ENCODE results near the gene IL12RB2.
"Not testable (repeated sequence)": the region's sequence is repeated elsewhere in the genome, so short reads cannot be mapped to it uniquely, and the experiment has no call there.

Gene IL12RB2

DNA sequence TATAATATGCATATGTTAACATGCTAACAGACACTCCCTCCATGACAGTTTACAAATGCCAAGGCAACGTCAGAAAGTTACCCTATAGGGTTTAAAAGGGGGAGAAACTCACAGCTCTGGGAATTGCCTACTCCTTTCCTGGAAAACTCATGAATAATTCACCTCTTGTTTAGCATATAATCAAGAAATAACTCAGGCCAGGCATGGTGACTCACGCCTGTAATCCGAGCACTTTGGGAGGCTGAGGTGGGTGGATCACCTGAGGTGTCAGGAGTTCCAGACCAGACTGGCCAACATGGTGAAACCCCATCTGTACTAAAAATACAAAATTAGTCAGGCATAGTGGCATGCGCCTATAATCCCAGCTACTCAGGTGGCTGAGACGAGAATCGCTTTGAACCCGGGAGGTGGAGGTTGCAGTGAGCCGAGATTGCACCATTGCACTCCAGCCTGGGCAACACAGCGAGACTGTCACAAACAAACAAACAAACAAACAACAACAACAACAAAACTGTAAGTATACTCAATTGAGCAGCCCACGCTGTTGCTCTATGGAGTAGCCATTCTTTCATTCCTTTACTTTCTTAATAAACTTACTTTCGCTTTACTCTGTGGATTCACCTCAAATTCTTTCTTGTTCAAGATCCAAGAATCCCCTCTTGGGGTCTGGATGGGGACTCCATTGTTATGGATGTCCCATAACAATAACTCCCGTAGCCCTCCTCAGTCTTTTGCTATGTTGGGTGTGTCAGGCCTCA is 92.5 kb downstream of the IL12RB2 start:
- DNase-seq: not testable (repeated sequence)

DNA sequence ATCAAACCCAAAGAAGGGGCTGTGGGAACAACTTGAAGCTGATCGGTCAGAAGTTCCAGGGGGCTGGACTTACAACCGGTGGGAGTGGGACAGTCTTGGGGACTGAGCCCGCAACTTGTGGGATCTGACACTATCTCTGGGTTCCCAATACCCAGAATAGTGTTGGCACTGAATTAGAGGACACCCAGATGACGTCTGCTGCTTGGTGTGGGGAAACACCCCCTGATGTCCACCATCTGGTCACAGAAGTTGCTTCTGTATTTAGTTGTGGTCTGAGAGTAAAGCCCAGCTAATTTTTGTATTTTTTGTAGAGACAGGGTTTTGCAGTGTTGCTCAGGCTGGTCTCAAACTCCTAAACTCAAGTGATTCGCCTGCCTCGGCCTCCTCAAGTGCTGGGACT is 93.8 kb downstream of the IL12RB2 start:
- no peak for DNase-seq

DNA sequence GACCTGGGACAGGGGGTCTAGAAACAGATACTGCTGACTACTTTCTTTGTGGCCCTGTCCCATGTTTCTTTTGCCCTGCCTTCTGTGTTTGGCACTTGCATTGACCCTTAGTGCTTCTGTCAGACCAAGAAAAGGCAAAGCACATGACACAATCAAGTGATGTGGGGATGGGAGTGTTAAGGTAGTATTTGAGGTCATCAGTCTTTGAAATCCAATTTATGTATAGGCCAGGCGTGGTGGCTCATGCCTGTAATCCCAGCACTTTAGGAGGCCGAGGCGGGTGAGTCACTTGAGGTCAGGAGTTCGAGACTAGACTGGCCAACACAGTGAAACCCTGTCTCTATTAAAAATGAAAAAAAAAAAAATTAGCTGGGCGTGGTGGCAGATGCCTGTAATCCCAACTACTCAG is 96.5 kb downstream of the IL12RB2 start:
- DNase-seq: no peak

DNA sequence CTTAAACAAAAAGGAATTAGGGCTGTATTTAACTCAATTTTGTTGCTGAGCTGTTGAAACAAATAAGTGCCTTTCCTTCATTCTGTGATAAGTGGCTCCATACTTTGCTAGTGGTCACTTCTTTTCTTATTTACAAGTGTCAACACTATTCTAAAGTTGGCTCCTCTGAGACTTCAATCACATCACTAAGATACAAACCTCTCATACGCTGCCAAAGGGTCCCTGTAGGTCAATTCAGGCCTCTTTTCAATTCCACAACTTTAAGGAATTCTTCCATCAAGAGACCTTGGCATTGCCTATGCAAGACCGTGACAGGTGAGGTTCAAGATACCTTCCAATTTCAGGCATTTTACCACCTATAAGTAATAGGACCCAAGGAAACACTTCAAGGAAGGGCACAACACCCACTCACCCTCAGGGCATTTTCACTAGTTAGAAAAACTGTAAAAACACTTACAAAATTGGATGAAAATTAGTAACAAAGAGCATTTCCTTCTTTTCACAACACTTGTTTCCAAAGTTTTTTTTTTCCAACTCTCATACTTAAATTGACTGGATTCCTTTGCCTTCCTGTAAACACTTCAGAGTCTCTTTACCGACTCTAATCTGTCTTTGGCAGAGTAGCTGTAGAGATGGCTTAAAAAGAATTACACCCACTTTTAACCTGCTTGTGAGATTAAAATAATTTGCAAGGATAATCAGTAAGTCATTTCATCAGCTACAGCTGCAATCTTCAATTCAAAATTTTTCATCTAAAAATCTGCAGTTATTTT is 98.0 kb downstream of the IL12RB2 start:
- DNase-seq: no peak

DNA sequence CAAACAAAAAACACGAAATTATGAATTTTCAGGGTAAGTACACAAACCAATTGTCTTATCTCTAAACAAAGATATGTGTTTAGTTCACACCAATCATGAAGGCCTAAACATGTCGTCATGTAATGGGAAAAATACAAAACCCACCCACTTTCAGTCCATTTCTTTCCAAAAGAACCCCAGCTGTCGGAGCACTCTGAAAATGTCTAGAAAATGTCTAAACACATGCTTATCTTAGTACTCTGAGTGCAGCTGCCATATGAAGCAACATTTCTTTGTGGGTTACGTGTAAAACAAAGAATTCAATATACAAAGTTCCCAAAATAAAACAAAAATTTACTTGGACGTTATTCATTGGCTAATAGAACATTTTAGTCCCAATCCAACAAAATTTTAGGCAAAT is 99.8 kb downstream of the IL12RB2 start:
- no peak for DNase-seq

- DNase-seq: no peak
These were observed 100.5 kb downstream of the IL12RB2 start for GRCh38 chr1:67408148-67408547.

- DNase-seq: not testable (repeated sequence)
These were observed 105.4 kb downstream of the IL12RB2 start for GRCh38 chr1:67413101-67413500.

- DNase-seq: no peak
These were observed 106.9 kb downstream of the IL12RB2 start for GRCh38 chr1:67414574-67414973.

- DNase-seq: no peak
These were observed 107.4 kb downstream of the IL12RB2 start for GRCh38 chr1:67415041-67415440.

- not testable (repeated sequence) for DNase-seq
These were observed 110.1 kb downstream of the IL12RB2 start for GRCh38 chr1:67417733-67418132.

GRCh38 chr1:67418839-67419586 is 111.3 kb downstream of the IL12RB2 start:
- no peak for DNase-seq

- no peak for DNase-seq
These were observed 113.3 kb downstream of the IL12RB2 start for GRCh38 chr1:67420835-67421492.

- no peak for DNase-seq
These were observed 119.8 kb downstream of the IL12RB2 start for GRCh38 chr1:67427465-67427864.

GRCh38 chr1:67427947-67428346 is 120.3 kb downstream of the IL12RB2 start:
- no peak for DNase-seq

DNA sequence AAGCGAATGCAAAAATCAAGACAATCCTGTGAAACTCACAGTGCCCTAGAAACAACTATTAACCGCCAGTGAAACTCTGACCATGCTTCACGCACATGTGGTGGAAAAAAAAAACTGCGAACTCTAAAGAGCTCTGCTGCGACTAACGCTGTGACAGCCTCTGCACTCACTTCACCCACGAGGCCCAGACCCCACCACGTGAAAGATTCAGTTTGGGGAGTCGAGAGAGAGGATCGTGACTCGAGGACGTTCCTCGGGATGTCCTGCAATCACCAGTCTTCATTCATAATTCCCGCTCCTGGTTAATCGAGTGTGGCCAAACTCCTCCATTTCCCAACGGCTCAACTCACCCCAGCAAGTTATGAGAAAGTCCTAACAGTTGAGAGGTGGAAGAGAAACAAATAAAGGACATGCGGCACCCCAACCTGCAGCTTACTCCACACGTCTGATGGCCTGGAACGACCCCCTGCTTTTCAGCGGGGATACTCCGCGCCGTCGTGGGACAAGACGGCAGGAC is 121.4 kb downstream of the IL12RB2 start:
- peak in 1 of 2 experiments; percentile 18 for DNase-seq

GRCh38 chr1:67429528-67430357 is 122.1 kb downstream of the IL12RB2 start:
- no peak for DNase-seq

DNA sequence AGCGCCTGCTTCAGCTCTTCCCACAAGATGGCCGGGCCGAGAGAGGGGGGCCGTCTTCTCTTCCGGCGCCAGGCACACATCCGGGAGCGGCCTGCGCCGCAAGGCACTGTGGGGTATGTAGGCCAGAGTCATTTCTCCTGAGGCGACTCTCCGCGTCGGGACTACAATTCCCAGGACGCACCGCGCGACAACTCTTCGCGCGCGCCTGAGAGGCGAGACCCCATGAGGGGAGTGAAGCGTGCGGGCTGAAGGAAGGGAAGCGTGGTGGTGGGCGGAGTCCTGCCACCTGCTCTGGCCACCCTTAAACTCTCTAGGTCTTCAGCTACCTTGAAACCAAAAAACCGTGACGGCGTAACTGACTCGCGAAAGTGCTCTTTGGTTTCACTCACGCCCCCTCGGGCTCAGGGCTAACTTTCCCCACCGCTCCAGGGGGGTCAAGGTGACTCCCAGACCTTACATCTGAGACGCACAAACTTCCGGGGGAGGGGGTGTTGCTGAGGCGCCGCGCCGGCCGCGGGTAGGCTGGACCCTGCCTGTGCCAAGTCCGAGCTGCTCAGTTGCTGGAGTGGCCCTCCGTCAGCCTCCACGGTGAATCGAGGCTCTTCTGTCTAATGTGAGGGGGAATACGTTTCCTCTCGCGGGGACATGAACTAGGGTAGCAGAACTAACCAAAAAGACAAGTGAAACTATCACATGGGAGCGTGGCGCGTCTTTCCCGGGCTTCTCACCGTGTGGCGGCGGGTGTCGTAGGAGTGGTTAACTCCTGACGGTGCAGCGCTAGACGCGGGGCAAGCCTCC is 122.9 kb downstream of the IL12RB2 start, which contains the start of gene SERBP1:
SERBP1 (minus strand) TSS at position 45 of the 798 bp plus-strand sequence. CDS start 102 bp downstream, outside the sequence.
- peak; percentile 95 to 96 for DNase-seq

DNA sequence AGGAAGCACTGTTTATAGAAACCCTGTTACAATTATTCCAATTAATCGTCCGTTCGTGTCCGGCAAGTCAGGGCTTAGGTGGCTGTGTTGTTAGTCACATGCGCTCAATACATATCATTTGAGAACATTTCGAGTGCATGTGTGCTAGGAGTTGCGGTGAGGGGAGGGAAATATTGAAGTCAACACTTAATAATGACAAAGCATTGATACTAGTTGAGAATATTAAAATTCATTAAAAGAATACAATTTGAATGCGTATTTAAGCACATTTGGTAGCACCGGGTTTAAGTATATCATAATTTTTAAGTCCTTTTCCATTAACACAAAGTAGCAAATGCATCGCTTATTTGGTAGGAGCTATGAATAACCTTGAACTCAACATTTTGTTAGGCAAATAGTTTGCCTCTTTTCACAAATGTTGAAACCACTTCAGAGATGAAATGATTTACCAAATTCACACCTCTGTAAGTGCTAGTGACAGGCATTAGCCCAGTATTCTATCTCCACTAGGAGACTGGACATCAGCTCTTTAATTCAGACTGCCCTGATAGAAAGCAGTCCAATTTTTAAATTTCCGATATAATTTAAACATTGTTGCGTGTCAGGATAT is 123.6 kb downstream of the IL12RB2 start:
- no peak for DNase-seq

DNA sequence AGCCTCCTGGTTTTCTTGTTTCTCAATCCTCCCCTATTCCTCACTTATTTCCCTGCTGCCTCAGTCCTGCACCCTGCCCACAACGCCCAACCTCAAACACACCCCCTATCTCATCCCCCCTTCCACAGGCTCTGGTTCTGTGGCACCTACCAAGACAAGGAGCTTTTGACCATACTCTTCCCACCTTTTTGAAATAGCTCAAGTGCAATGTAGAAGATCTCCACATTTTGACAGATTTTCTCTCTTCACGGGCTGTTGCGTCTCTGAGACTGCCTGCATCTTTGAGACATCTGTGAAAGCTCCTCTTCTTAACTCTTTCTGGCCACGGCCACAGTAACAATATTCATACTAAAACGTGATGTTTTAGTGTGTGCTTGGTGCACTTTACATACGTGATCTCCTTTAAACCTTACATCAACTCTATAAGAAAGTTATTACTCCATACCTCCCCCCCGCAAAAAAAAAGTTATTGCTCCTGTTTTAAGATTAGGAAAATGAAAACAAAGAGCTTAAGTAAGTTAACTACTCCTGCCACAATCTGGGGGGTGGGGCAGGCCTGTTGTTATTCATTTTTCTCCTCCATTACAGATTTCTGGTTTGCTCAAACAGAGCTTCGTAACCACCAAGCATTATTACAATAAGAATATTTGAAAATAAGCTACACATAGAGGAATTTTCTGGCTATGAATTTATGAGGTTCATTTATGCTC is 124.4 kb downstream of the IL12RB2 start:
- no peak for DNase-seq

- no peak for DNase-seq
These were observed 125.1 kb downstream of the IL12RB2 start for GRCh38 chr1:67432745-67433144.
